RWPE2 (cell line): ENCODE measurements around the gene KCNE5.

Experiments
- ATAC-seq: fragments of 200-7000 bp; cut with Tn5 transposase; 3 replicates; pipeline ENCODE4 v1.9.1; 2021; ENCODE audit warnings: low read depth
- DNase-seq: peaks from one replicate; pipeline ENCODE4 v3.0.0-alpha.2; 2020; ENCODE audit warnings: low spot score
- H3K27ac ChIP-seq: fragments of 450-650 bp; 2 replicates; pipeline ENCODE4 v1.5.1; 2017; ENCODE audit warnings: mild to moderate bottlenecking; ENCODE audit not compliant: poor library complexity, severe bottlenecking
- H3K27me3 ChIP-seq: fragments of 250-450 bp; sonication (Bioruptor Pico); 2 replicates; pipeline ENCODE4 v1.5.1; 2021; ENCODE audit warnings: mild to moderate bottlenecking, moderate library complexity; ENCODE audit not compliant: insufficient read depth, poor library complexity, severe bottlenecking
- H3K36me3 ChIP-seq: fragments of 250-450 bp; sonication (Bioruptor Pico); 2 replicates; pipeline ENCODE4 v1.5.1; 2020; ENCODE audit warnings: low read depth, mild to moderate bottlenecking, moderate library complexity
- H3K4me1 ChIP-seq: fragments of 250-450 bp; sonication (Bioruptor Pico); 2 replicates; pipeline ENCODE4 v1.5.1; 2021; ENCODE audit warnings: mild to moderate bottlenecking, moderate library complexity; ENCODE audit not compliant: insufficient read depth, poor library complexity, severe bottlenecking
- H3K4me3 ChIP-seq: fragments of 250-450 bp; sonication (Bioruptor Pico); 2 replicates; pipeline ENCODE4 v1.5.1; 2021; ENCODE audit warnings: mild to moderate bottlenecking, moderate library complexity; ENCODE audit not compliant: severe bottlenecking
- H3K9me3 ChIP-seq: fragments of 250-450 bp; sonication (Bioruptor Pico); 2 replicates; pipeline ENCODE4 v1.5.1; 2021; ENCODE audit warnings: mild to moderate bottlenecking, moderate library complexity; ENCODE audit not compliant: severe bottlenecking
- CTCF ChIP-seq: fragments of 450-650 bp; IDR thresholded peaks from one replicate; pipeline ENCODE4 v1.5.1; 2017; ENCODE audit warnings: mild to moderate bottlenecking, moderate library complexity; ENCODE audit not compliant: poor library complexity, severe bottlenecking

KCNE5 gene

GRCh38 chrX:109632906-109633504 lies 8.0 kb upstream of the KCNE5 start:
- DNase-seq, result no peak
- peak; percentile 57 for TF ChIP-seq CTCF
- Histone ChIP-seq H3K36me3 (no peaks in the 10 kb centered on the region), H3K27me3 (no peaks in the 10 kb centered on the region), H3K4me1 (no peaks in the 10 kb centered on the region), H3K27ac (no peak overlapping the region), H3K9me3 (no peaks in the 10 kb centered on the region), H3K4me3 (no peak overlapping the region)
- no peak for ATAC-seq

GRCh38 chrX:109629310-109629709 lies 4.3 kb upstream of the KCNE5 start:
- DNase-seq (no peak), ATAC-seq (no peak)
- no peaks in the 10 kb centered on the region for H3K36me3 ChIP-seq
- H3K4me3 ChIP-seq, result no peak overlapping the region
- TF ChIP-seq CTCF, result no peak
- H3K27me3 ChIP-seq, result no peaks in the 10 kb centered on the region
- H3K4me1 ChIP-seq, result no peaks in the 10 kb centered on the region
- no peaks in the 10 kb centered on the region for H3K9me3 ChIP-seq
- H3K27ac ChIP-seq, result no peak overlapping the region

- H3K36me3 ChIP-seq, result no peaks in the 10 kb centered on the region
- no peaks in the 10 kb centered on the region for H3K4me1 ChIP-seq
- DNase-seq (no peak), ATAC-seq (no peak)
- TF ChIP-seq CTCF, result no peak
- H3K4me3 ChIP-seq, result no peak overlapping the region
- H3K9me3 ChIP-seq, result no peaks in the 10 kb centered on the region
- H3K27me3 ChIP-seq, result no peaks in the 10 kb centered on the region
- H3K27ac ChIP-seq, result no peak overlapping the region
Observed at GRCh38 chrX:109626637-109627036, 1.7 kb upstream of the KCNE5 start.

- Histone ChIP-seq H3K4me3 (no peak overlapping the region), H3K4me1 (no peaks in the 10 kb centered on the region), H3K9me3 (no peaks in the 10 kb centered on the region), H3K27me3 (no peaks in the 10 kb centered on the region), H3K27ac (no peak overlapping the region), H3K36me3 (no peaks in the 10 kb centered on the region)
- no peak for TF ChIP-seq CTCF
- no peak for ATAC-seq
- DNase-seq, result no peak
Observed at GRCh38 chrX:109623997-109624396, 975 bp downstream of the KCNE5 start.

- DNase-seq (no peak), ATAC-seq (no peak)
- no peaks in the 10 kb centered on the region for H3K27me3 ChIP-seq
Observed at GRCh38 chrX:109622270-109622669, 2.7 kb downstream of the KCNE5 start.

More at GRCh38 chrX:109622270-109622669, 2.7 kb downstream of the KCNE5 start:
- no peaks in the 10 kb centered on the region for H3K4me1 ChIP-seq
- TF ChIP-seq CTCF, result no peak
- no peak overlapping the region for H3K4me3 ChIP-seq
- no peaks in the 10 kb centered on the region for H3K36me3 ChIP-seq
- no peaks in the 10 kb centered on the region for H3K9me3 ChIP-seq
- no peak overlapping the region for H3K27ac ChIP-seq
